Activated CD8-positive, alpha-beta memory T cell treated with anti-CD3 and anti-CD28 coated beads, Interleukin-2, amount 50 U/mL, for 24 hours (primary cell): ENCODE measurements around the gene LRRC25.

Experiments used
- DNase-seq: peaks from one replicate; pipeline ENCODE4 v3.0.0-alpha.2; 2020; ENCODE audit errors: extremely low read depth

The LRRC25 gene

GRCh38 chr19:18435842-18436670, 38.6 kb upstream of the LRRC25 start:
- DNase-seq = no peak

- no peak for DNase-seq
Observed at GRCh38 chr19:18435178-18435841, 37.9 kb upstream of the LRRC25 start.

- DNase-seq = no peak
Observed at GRCh38 chr19:18434411-18435175, 37.2 kb upstream of the LRRC25 start.

GRCh38 chr19:18433735-18434398, 36.4 kb upstream of the LRRC25 start:
- DNase-seq = no peak

GRCh38 chr19:18433015-18433691, 35.7 kb upstream of the LRRC25 start:
- no peak for DNase-seq

GRCh38 chr19:18432275-18433014, 35.0 kb upstream of the LRRC25 start:
- DNase-seq = no peak

GRCh38 chr19:18431351-18432197, 34.2 kb upstream of the LRRC25 start:
- no peak for DNase-seq

GRCh38 chr19:18430417-18431144, 33.2 kb upstream of the LRRC25 start:
- no peak for DNase-seq

GRCh38 chr19:18429717-18430416, 32.4 kb upstream of the LRRC25 start:
- DNase-seq = no peak

- peak; percentile 61 for DNase-seq
Observed at GRCh38 chr19:18428787-18429674, 31.6 kb upstream of the LRRC25 start.

- DNase-seq = no peak
Observed at GRCh38 chr19:18428173-18428786, 30.9 kb upstream of the LRRC25 start.

- DNase-seq = no peak
Observed at GRCh38 chr19:18427743-18428113, 30.3 kb upstream of the LRRC25 start.

- no peak for DNase-seq
Observed at GRCh38 chr19:18427080-18427742, 29.8 kb upstream of the LRRC25 start.

GRCh38 chr19:18426416-18426767, 29.0 kb upstream of the LRRC25 start:
- no peak for DNase-seq

- DNase-seq = no peak
Observed at GRCh38 chr19:18425515-18426415, 28.3 kb upstream of the LRRC25 start.
